H9 (cell line): ENCODE results near the gene PRKCA. TPM values are rescaled to one million over a fixed set of nuclear protein-coding genes. Genes with fewer than 3 reads are reported as not detected.

Source experiments
- DNase-seq: peaks from one replicate; pipeline ENCODE4 v3.0.0-alpha.2; 2017
- H2AFZ ChIP-seq: one replicate; pipeline ENCODE4 v1.6.1; 2013; ENCODE audit warnings: mild to moderate bottlenecking, low read length, control low read depth, moderate library complexity
- H2AK5ac ChIP-seq: 2 replicates; pipeline ENCODE4 v1.6.1; 2013; ENCODE audit warnings: low read length, control low read depth, mixed read lengths; ENCODE audit not compliant: insufficient read length
- H2BK120ac ChIP-seq: one replicate; pipeline ENCODE4 v1.6.1; 2013; ENCODE audit warnings: low read depth, mild to moderate bottlenecking, low read length, control low read depth, inconsistent platforms; ENCODE audit not compliant: poor library complexity, severe bottlenecking
- H2BK12ac ChIP-seq: 2 replicates; pipeline ENCODE4 v1.6.1; 2013; ENCODE audit warnings: low read length, control low read depth, mixed read lengths, low read depth; ENCODE audit not compliant: insufficient read length
- H2BK15ac ChIP-seq: 2 replicates; pipeline ENCODE4 v1.6.1; 2013; ENCODE audit warnings: low read depth, low read length, control low read depth
- H2BK20ac ChIP-seq: one replicate; pipeline ENCODE4 v1.6.1; 2013; ENCODE audit warnings: low read depth, mild to moderate bottlenecking, low read length, control low read depth, inconsistent platforms; ENCODE audit not compliant: poor library complexity, severe bottlenecking
- H2BK5ac ChIP-seq: 2 replicates; pipeline ENCODE4 v1.6.1; 2013; ENCODE audit warnings: low read length, control low read depth, mixed read lengths; ENCODE audit not compliant: insufficient read length
- H3K14ac ChIP-seq: 2 replicates; pipeline ENCODE4 v1.6.1; 2013; ENCODE audit warnings: low read length, control low read depth; ENCODE audit not compliant: insufficient read depth
- H3K18ac ChIP-seq: 2 replicates; pipeline ENCODE4 v1.6.1; 2013; ENCODE audit warnings: low read depth, mild to moderate bottlenecking, mixed read lengths, low read length, control low read depth; ENCODE audit not compliant: insufficient read length
- H3K23ac ChIP-seq: 2 replicates; pipeline ENCODE4 v1.6.1; 2013; ENCODE audit warnings: low read length, control low read depth, mixed read lengths, low read depth; ENCODE audit not compliant: insufficient read length
- H3K23me2 ChIP-seq: 2 replicates; pipeline ENCODE4 v1.6.1; 2013; ENCODE audit warnings: low read depth, mild to moderate bottlenecking, mixed read lengths, low read length, control low read depth; ENCODE audit not compliant: insufficient read length, poor library complexity, severe bottlenecking
- H3K27ac ChIP-seq: 2 replicates; pipeline ENCODE4 v1.5.1; 2013; ENCODE audit warnings: low read length, control low read depth, mixed read lengths, low read depth; ENCODE audit not compliant: insufficient read length
- H3K27me3 ChIP-seq: 2 replicates; pipeline ENCODE4 v1.6.1; 2013; ENCODE audit warnings: low read length, control low read depth, inconsistent platforms; ENCODE audit not compliant: insufficient read depth
- H3K4ac ChIP-seq: 2 replicates; pipeline ENCODE4 v1.6.1; 2013; ENCODE audit warnings: low read depth, mild to moderate bottlenecking, control low read depth, inconsistent platforms, low read length, moderate library complexity
- H3K4me1 ChIP-seq: 2 replicates; pipeline ENCODE4 v1.6.1; 2013; ENCODE audit warnings: low read length, control low read depth, inconsistent platforms; ENCODE audit not compliant: insufficient read depth
- H3K4me2 ChIP-seq: 2 replicates; pipeline ENCODE4 v1.6.1; 2013; ENCODE audit warnings: low read length, control low read depth, mixed read lengths; ENCODE audit not compliant: insufficient read length, insufficient read depth
- H3K56ac ChIP-seq: 2 replicates; pipeline ENCODE4 v1.6.1; 2013; ENCODE audit warnings: low read depth, mild to moderate bottlenecking, mixed read lengths, low read length, control low read depth; ENCODE audit not compliant: insufficient read length
- H3K79me1 ChIP-seq: 2 replicates; pipeline ENCODE4 v1.6.1; 2013; ENCODE audit warnings: low read depth, mild to moderate bottlenecking, moderate library complexity, low read length, control low read depth, inconsistent platforms; ENCODE audit not compliant: insufficient read depth, poor library complexity, severe bottlenecking
- H3K79me2 ChIP-seq: 2 replicates; pipeline ENCODE4 v1.6.1; 2013; ENCODE audit warnings: low read length, control low read depth, inconsistent platforms; ENCODE audit not compliant: insufficient read depth
- H3K9ac ChIP-seq: 2 replicates; pipeline ENCODE4 v1.6.1; 2013; ENCODE audit warnings: low read length, control low read depth, mixed read lengths; ENCODE audit not compliant: insufficient read length; ENCODE audit errors: extremely low read depth
- H3K9me3 ChIP-seq: one replicate; pipeline ENCODE4 v1.6.1; 2013; ENCODE audit warnings: low read depth, low read length, inconsistent platforms; ENCODE audit not compliant: control insufficient read depth
- H3T11ph ChIP-seq: one replicate; pipeline ENCODE4 v1.6.1; 2013; ENCODE audit warnings: mild to moderate bottlenecking, low read length, control low read depth, inconsistent platforms
- H4K20me1 ChIP-seq: one replicate; pipeline ENCODE4 v1.6.1; 2013; ENCODE audit not compliant: control insufficient read depth, insufficient read length, insufficient read depth
- H4K5ac ChIP-seq: 2 replicates; pipeline ENCODE4 v1.6.1; 2013; ENCODE audit warnings: low read depth, mild to moderate bottlenecking, mixed read lengths, low read length, control low read depth; ENCODE audit not compliant: insufficient read length
- H4K8ac ChIP-seq: replicated peaks from 2 replicates; pipeline ENCODE4 v1.6.1; 2013; ENCODE audit warnings: low read length, control low read depth, mixed read lengths, low read depth; ENCODE audit not compliant: insufficient read length
- H4K91ac ChIP-seq: 2 replicates; pipeline ENCODE4 v1.6.1; 2013; ENCODE audit warnings: low read depth, mild to moderate bottlenecking, moderate library complexity, mixed read lengths, low read length, control low read depth; ENCODE audit not compliant: insufficient read length
- H3K27ac Mint-ChIP-seq, 3 experiments: 2 replicates in 2 of 3; 3 replicates in 1 of 3; pipeline ENCODE4 v1.8.0; 2020 to 2021; ENCODE audit warnings: mixed read lengths in 3 of 3, mild to moderate bottlenecking in 1 of 3, moderate library complexity in 1 of 3
- H3K27me3 Mint-ChIP-seq: 2 replicates; pipeline ENCODE4 v1.8.0; 2021; ENCODE audit warnings: low read depth, mild to moderate bottlenecking, moderate library complexity, mixed read lengths
- H3K36me3 Mint-ChIP-seq, 3 experiments: 2 replicates in 2 of 3; 3 replicates in 1 of 3; pipeline ENCODE4 v1.8.0; 2020 to 2021; ENCODE audit warnings: low read depth in 3 of 3, mixed read lengths in 3 of 3; ENCODE audit not compliant: insufficient read depth in 1 of 3
- H3K4me1 Mint-ChIP-seq, 2 experiments: 2 replicates each; pipeline ENCODE4 v1.8.0; 2020; ENCODE audit warnings: mixed read lengths in 2 of 2
- H3K4me3 Mint-ChIP-seq, 2 experiments: 2 replicates in 1 of 2; 3 replicates in 1 of 2; pipeline ENCODE4 v1.8.0; 2020 to 2021; ENCODE audit warnings: mild to moderate bottlenecking in 2 of 2, mixed read lengths in 2 of 2, moderate library complexity in 1 of 2
- H3K9me3 Mint-ChIP-seq, 2 experiments: 2 replicates in 1 of 2; 3 replicates in 1 of 2; pipeline ENCODE4 v1.8.0; 2020; ENCODE audit warnings: mild to moderate bottlenecking in 2 of 2, mixed read lengths in 2 of 2, moderate library complexity in 1 of 2
- WGBS: extraction: QIAGEN DNeasy Blood & Tissue Kit; methylation state at CpG from one replicate; pipeline ENCODE4 v1.1.7; 2013; ENCODE audit warnings: missing lambda C conversion rate, low lambda C conversion rate, mixed read lengths; ENCODE audit not compliant: insufficient read length; ENCODE audit errors: extremely low coverage; 5-methylcytosine and 5-hydroxymethylcytosine counted together
- total RNA-seq: library from RNA; stranded (reverse); gene quantifications from 2 replicates; pipeline ENCODE4 v1.2.1, GENCODE V29; 2021
- TF ChIP-seq, protein P1 (sequence below): fragments of 200-600 bp; sonication (generic); conservative IDR thresholded peaks from 3 replicates; pipeline ENCODE4 v1.8.0; 2021; ENCODE audit warnings: antibody characterized with exemption, mild to moderate bottlenecking

The PRKCA gene
- total RNA-seq, 1 experiment from 2014 or later = 10.5 TPM

DNA sequence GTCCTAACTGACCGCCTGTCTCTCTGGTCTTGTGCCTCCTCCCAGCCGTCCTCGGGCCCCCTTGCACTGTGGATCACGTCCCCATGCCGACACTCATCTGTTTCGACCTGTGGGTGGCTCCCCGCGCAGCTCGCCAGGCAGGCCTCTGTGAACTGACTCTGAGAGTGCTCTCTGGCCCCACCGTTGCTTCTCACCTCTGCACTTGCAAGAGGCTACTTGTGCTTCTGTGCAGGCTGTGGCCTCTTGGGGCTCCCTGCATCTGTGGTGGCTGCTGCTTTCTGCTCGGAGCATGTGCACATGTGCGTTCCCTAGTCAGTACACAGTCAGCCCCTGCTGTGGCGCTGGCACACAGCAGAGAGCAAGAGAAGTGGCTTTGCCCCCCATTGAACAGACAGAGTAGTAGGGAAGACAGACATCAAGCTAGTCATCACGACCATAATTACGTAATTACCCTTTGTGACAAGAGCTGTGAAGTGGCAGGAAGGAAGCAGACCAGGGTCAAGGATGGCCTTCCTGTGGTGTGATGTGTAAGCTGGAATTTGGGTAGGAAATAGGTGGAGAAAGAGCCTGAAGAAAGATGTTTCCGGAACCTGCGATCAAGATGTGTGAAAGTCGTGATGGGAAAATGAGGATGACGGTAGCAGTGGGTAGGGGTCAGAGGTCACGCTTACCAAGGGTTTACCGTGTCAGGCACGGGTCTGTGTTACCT, 276.5 kb downstream of the PRKCA start:
- H3T11ph ChIP-seq = no peak overlapping the region
- no peak overlapping the region for H2AFZ ChIP-seq
- H3K4ac ChIP-seq = no peak overlapping the region
- Mint-ChIP-seq H3K36me3 (peaks cover 0 to 4% (median 4%) of the 10 kb centered on the region in 3 experiments; a peak in 3 of 7 replicates), H3K27me3 (no peaks in the 10 kb centered on the region), H3K27ac (peak overlapping the region in 2 of 3 experiments; percentile 4 to 19; a peak in 2 of 7 replicates), H3K4me1 (peaks cover 26 to 31% of the 10 kb centered on the region in 2 experiments), H3K4me3 (no peak overlapping the region), H3K9me3 (peaks cover 0 to 3% of the 10 kb centered on the region in 2 experiments; a peak in 1 of 5 replicates)
- no peak overlapping the region for H4K8ac ChIP-seq
- no peak overlapping the region for H3K23ac ChIP-seq
- H2BK15ac ChIP-seq = no peak overlapping the region
- no peaks in the 10 kb centered on the region for H3K23me2 ChIP-seq
- no peak overlapping the region for H2BK120ac ChIP-seq
- no peak overlapping the region for H2AK5ac ChIP-seq
- WGBS = no CpG with 5 or more reads among the region's 22 CpGs
- no peak overlapping the region for H3K27ac ChIP-seq
- H3K9me3 ChIP-seq = no peaks in the 10 kb centered on the region
- H4K20me1 ChIP-seq = no peaks in the 10 kb centered on the region
- no peak overlapping the region for H3K4me2 ChIP-seq
- no peak overlapping the region for H2BK20ac ChIP-seq
- TF ChIP-seq, protein P1, sequence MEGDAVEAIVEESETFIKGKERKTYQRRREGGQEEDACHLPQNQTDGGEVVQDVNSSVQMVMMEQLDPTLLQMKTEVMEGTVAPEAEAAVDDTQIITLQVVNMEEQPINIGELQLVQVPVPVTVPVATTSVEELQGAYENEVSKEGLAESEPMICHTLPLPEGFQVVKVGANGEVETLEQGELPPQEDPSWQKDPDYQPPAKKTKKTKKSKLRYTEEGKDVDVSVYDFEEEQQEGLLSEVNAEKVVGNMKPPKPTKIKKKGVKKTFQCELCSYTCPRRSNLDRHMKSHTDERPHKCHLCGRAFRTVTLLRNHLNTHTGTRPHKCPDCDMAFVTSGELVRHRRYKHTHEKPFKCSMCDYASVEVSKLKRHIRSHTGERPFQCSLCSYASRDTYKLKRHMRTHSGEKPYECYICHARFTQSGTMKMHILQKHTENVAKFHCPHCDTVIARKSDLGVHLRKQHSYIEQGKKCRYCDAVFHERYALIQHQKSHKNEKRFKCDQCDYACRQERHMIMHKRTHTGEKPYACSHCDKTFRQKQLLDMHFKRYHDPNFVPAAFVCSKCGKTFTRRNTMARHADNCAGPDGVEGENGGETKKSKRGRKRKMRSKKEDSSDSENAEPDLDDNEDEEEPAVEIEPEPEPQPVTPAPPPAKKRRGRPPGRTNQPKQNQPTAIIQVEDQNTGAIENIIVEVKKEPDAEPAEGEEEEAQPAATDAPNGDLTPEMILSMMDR = no peak
- H2BK12ac ChIP-seq = no peak overlapping the region
- no peaks in the 10 kb centered on the region for H3K79me1 ChIP-seq
- H3K9ac ChIP-seq = no peak overlapping the region
- peak; percentile 41 for DNase-seq
- H3K18ac ChIP-seq = no peak overlapping the region
- no peaks in the 10 kb centered on the region for H3K27me3 ChIP-seq
- no peak overlapping the region for H3K14ac ChIP-seq
- peaks cover 2% of the 10 kb centered on the region; the same call in 1 of the 2 replicates for H3K4me1 ChIP-seq
- H4K91ac ChIP-seq = no peak overlapping the region
- no peak overlapping the region for H4K5ac ChIP-seq
- no peak overlapping the region for H2BK5ac ChIP-seq
- H3K56ac ChIP-seq = no peak overlapping the region
- no peaks in the 10 kb centered on the region for H3K79me2 ChIP-seq
